Muscle layer of duodenum (tissue), 2 donors: ENCODE results near the gene RFX4.

Experiments used
- H3K27ac ChIP-seq: one replicate; pipeline ENCODE4 v1.7.0; 2013; ENCODE audit warnings: mild to moderate bottlenecking, low read length
- H3K27me3 ChIP-seq: one replicate; pipeline ENCODE4 v1.7.0; 2013; ENCODE audit warnings: low read depth, mild to moderate bottlenecking, control low read depth, low read length
- H3K36me3 ChIP-seq, 2 donors: one replicate each; pipeline ENCODE4 v1.7.0; 2013; ENCODE audit warnings: low read length in 2 of 2, control low read depth in 1 of 2, mild to moderate bottlenecking in 1 of 2; ENCODE audit not compliant: insufficient read depth in 2 of 2, control insufficient read depth in 1 of 2
- H3K4me1 ChIP-seq, 2 donors: one replicate each; pipeline ENCODE4 v1.7.0; 2013; ENCODE audit warnings: low read length in 2 of 2, mild to moderate bottlenecking in 2 of 2, control low read depth in 1 of 2, moderate library complexity in 1 of 2; ENCODE audit not compliant: insufficient read depth in 2 of 2, control insufficient read depth in 1 of 2
- H3K4me3 ChIP-seq, 2 donors: one replicate each; pipeline ENCODE4 v1.7.0; 2013; ENCODE audit warnings: low read length in 2 of 2, low read depth in 1 of 2, mild to moderate bottlenecking in 1 of 2
- H3K9me3 ChIP-seq, 2 donors: one replicate each; pipeline ENCODE4 v1.7.0; 2013; ENCODE audit warnings: low read length in 2 of 2, control low read depth in 1 of 2, mild to moderate bottlenecking in 1 of 2; ENCODE audit not compliant: control insufficient read depth in 1 of 2
- donor health status: healthy.

RFX4 gene

GRCh38 chr12:106704081-106704480 is 121.3 kb downstream of the RFX4 start:
- Histone ChIP-seq H3K27ac (no peak overlapping the region), H3K27me3 (no peaks in the 10 kb centered on the region), H3K9me3 (peaks cover 0 to 8% of the 10 kb centered on the region in 2 donors), H3K4me1 (no peaks in the 10 kb centered on the region), H3K36me3 (no peaks in the 10 kb centered on the region), H3K4me3 (no peak overlapping the region)

- H3K4me1 ChIP-seq = no peaks in the 10 kb centered on the region
- no peaks in the 10 kb centered on the region for H3K36me3 ChIP-seq
- no peaks in the 10 kb centered on the region for H3K27me3 ChIP-seq
- peaks cover 0 to 8% of the 10 kb centered on the region in 2 donors for H3K9me3 ChIP-seq
- no peak overlapping the region for H3K4me3 ChIP-seq
- no peak overlapping the region for H3K27ac ChIP-seq
Observed at GRCh38 chr12:106705971-106706370, 123.2 kb downstream of the RFX4 start.

DNA sequence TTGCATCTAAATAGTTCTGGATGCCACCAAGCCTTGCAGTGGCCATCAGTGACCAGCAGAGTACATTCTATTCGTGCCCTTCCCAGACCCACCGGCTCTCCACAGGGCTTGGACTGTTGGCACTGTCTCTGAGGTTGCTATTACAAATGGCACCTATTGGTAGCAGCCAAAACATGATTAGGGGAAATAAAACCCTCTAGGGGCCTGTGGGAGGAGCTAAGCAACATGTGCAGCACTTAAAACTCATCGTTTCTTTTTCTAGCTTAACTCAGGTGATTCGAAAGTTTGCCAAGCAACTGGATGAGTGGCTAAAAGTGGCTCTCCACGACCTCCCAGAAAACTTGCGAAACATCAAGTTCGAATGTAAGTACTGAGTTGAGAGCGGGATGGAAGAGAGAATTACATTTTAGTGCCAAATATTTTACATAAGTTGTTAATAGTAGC is 126.3 kb downstream of the RFX4 start:
- Histone ChIP-seq H3K27ac (no peak overlapping the region), H3K4me1 (no peaks in the 10 kb centered on the region), H3K36me3 (no peaks in the 10 kb centered on the region), H3K27me3 (no peaks in the 10 kb centered on the region), H3K9me3 (no peaks in the 10 kb centered on the region), H3K4me3 (no peak overlapping the region)

- Histone ChIP-seq H3K9me3 (no peaks in the 10 kb centered on the region), H3K36me3 (no peaks in the 10 kb centered on the region), H3K27me3 (no peaks in the 10 kb centered on the region), H3K4me3 (no peak overlapping the region), H3K27ac (no peak overlapping the region), H3K4me1 (no peaks in the 10 kb centered on the region)
Observed at GRCh38 chr12:106710143-106710893, 127.5 kb downstream of the RFX4 start.

DNA sequence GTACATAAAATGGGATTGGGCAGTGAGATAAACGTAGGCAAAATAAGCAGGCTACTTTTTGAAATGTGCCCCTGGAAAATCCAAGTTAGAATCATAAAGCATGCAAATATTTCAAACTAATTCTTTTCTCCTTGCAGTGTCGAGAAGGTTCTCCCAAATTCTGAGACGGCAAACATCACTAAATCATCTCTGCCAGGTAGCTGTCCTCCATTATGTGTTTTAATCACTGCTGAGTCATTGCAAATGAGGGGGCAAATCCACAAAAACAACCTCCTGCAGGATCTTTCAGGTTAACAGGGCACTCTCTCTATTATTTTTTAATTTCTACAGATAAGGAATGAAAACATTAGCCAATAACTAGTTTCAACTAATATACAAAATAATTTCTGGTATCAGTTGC is 128.5 kb downstream of the RFX4 start:
- no peak overlapping the region for H3K27ac ChIP-seq
- no peaks in the 10 kb centered on the region for H3K27me3 ChIP-seq
- H3K4me3 ChIP-seq = no peak overlapping the region

GRCh38 chr12:106712768-106713167 is 130.0 kb downstream of the RFX4 start:
- no peaks in the 10 kb centered on the region for H3K27me3 ChIP-seq
- H3K4me3 ChIP-seq = no peak overlapping the region
- no peaks in the 10 kb centered on the region for H3K9me3 ChIP-seq
- no peaks in the 10 kb centered on the region for H3K36me3 ChIP-seq
- no peaks in the 10 kb centered on the region for H3K4me1 ChIP-seq
- no peak overlapping the region for H3K27ac ChIP-seq

More for the DNA sequence above, 128.5 kb downstream of the RFX4 start:
- Histone ChIP-seq H3K4me1 (no peaks in the 10 kb centered on the region), H3K9me3 (no peaks in the 10 kb centered on the region), H3K36me3 (no peaks in the 10 kb centered on the region)

DNA sequence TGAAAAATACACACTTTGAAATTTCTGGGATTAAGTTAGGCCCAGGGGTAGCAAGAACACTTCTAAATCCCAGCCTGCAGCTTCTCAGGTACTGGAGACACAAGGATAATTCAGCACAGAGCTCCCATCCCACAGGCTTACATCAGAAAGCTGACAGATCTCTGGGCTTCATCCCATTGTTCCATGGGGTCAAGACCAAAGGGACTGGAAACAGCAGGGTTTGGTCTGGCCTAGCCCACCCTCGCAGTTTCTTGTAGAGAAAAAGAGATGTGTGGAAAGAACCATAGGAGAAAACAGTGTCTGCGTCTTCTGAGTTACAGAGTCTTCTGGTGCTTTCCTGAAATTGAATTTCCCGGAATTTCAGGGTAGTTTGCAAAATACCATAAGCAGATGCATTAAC is 132.1 kb downstream of the RFX4 start:
- H3K4me3 ChIP-seq = no peak overlapping the region
- H3K27me3 ChIP-seq = no peaks in the 10 kb centered on the region
- H3K9me3 ChIP-seq = no peaks in the 10 kb centered on the region
- no peaks in the 10 kb centered on the region for H3K36me3 ChIP-seq
- no peak overlapping the region for H3K27ac ChIP-seq
- H3K4me1 ChIP-seq = no peaks in the 10 kb centered on the region

DNA sequence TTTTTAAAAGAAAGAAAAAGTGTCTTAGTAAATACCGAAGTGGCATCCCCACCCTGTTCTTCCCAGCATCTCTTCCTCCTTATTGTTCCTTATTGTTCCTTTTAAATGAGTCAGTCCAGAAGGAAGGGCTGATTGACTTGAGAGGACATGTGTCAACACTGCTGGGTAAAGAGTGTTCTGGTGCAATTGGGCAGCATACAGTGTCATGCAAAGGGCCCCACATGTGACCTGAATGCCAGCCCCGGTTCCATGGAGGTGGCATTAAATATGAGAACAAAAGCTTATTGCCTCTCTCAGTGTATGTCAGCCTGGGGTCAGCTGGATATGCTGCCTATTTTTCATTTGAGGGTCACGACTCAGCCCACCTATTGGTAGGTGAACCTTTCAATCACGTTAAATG is 132.8 kb downstream of the RFX4 start:
- Histone ChIP-seq H3K9me3 (no peaks in the 10 kb centered on the region), H3K27me3 (no peaks in the 10 kb centered on the region), H3K4me3 (no peak overlapping the region), H3K27ac (no peak overlapping the region), H3K36me3 (no peaks in the 10 kb centered on the region), H3K4me1 (no peaks in the 10 kb centered on the region)

DNA sequence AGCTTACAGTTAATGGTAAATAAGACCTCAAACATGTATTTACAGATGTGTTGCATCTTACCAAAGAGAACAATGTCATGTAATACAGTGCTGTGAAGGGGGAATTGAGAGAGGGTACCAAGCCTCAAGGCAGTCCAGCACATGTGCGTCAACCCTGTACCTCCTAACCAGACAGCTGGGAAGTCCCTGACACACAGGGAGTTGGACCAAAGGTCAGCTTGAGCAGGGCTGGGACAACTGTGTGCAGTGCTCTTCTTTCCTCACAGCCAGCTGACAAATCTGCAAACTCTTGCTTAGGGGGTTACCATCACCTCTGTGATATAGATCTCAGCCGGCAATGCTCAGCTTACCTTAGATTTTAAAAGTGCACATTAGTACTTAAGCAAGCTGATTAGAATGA is 134.9 kb downstream of the RFX4 start:
- Histone ChIP-seq H3K9me3 (no peaks in the 10 kb centered on the region), H3K4me3 (no peak overlapping the region), H3K4me1 (no peaks in the 10 kb centered on the region), H3K36me3 (no peaks in the 10 kb centered on the region), H3K27ac (no peak overlapping the region), H3K27me3 (no peaks in the 10 kb centered on the region)

DNA sequence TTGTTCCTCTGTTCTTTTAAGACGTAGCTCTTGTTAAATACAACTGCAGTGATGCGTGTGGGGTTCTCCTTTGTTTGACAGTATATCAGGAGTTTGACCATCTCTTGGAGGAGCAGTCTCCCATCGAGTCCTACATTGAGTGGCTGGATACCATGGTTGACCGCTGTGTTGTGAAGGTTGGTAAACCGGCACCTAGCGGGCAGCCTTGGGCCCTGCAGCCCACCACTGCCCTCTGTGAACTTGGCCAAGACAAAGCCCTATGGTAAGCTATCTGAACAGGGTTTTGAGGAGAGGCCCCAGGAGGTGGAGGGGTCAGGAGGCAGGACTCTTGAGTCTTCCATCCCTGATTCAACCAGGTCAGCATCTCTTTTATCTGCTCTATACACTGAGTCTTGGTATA is 137.1 kb downstream of the RFX4 start:
- Histone ChIP-seq H3K27me3 (no peaks in the 10 kb centered on the region), H3K27ac (no peak overlapping the region), H3K4me1 (no peaks in the 10 kb centered on the region), H3K4me3 (no peak overlapping the region), H3K9me3 (no peaks in the 10 kb centered on the region), H3K36me3 (no peaks in the 10 kb centered on the region)

- H3K4me1 ChIP-seq = no peaks in the 10 kb centered on the region
- no peak overlapping the region for H3K4me3 ChIP-seq
- H3K9me3 ChIP-seq = no peaks in the 10 kb centered on the region
- no peaks in the 10 kb centered on the region for H3K36me3 ChIP-seq
- H3K27me3 ChIP-seq = no peaks in the 10 kb centered on the region
- no peak overlapping the region for H3K27ac ChIP-seq
Observed at GRCh38 chr12:106720696-106721095, 137.9 kb downstream of the RFX4 start.

- H3K27me3 ChIP-seq = no peaks in the 10 kb centered on the region
- no peaks in the 10 kb centered on the region for H3K36me3 ChIP-seq
- no peak overlapping the region for H3K27ac ChIP-seq
- no peaks in the 10 kb centered on the region for H3K4me1 ChIP-seq
- H3K4me3 ChIP-seq = no peak overlapping the region
- no peaks in the 10 kb centered on the region for H3K9me3 ChIP-seq
Observed at GRCh38 chr12:106721915-106722314, 139.1 kb downstream of the RFX4 start.
